SJSA1 (cell line): Measurements from ENCODE around the gene SCT. TPM values are rescaled to one million over a fixed set of nuclear protein-coding genes. Genes with fewer than 3 reads are reported as not detected.

Source experiments
- DNase-seq, 2 experiments: peaks; one replicate each; pipeline ENCODE4 v3.0.0-alpha.2; 2015 to 2020; ENCODE audit warnings: low spot score in 2 of 2, low read depth in 1 of 2
- H3K27ac ChIP-seq: fragments of 250-450 bp; sonication (Bioruptor Pico); 2 replicates; pipeline ENCODE4 v1.5.1; 2020; ENCODE audit warnings: mild to moderate bottlenecking, moderate library complexity
- H3K27me3 ChIP-seq: fragments of 250-450 bp; sonication (Bioruptor Pico); replicated peaks from 2 replicates; pipeline ENCODE4 v1.5.1; 2020; ENCODE audit warnings: mild to moderate bottlenecking, moderate library complexity
- H3K36me3 ChIP-seq: fragments of 250-450 bp; sonication (Bioruptor Pico); 2 replicates; pipeline ENCODE4 v1.5.1; 2020; ENCODE audit warnings: mild to moderate bottlenecking
- H3K4me1 ChIP-seq: fragments of 250-450 bp; sonication (Bioruptor Pico); replicated peaks from 2 replicates; pipeline ENCODE4 v1.6.1; 2021; ENCODE audit warnings: mild to moderate bottlenecking
- H3K4me3 ChIP-seq: fragments of 250-450 bp; sonication (Bioruptor Pico); 2 replicates; pipeline ENCODE4 v1.5.1; 2020; ENCODE audit warnings: mild to moderate bottlenecking
- H3K9me3 ChIP-seq: fragments of 250-450 bp; sonication (Bioruptor Pico); replicated peaks from 2 replicates; pipeline ENCODE4 v1.5.1; 2020; ENCODE audit warnings: mild to moderate bottlenecking
- total RNA-seq: library from RNA; depleted of rRNA; stranded (reverse); fragments of >200 nt; shearing (Covaris generic); gene quantifications from 2 replicates; pipeline ENCODE4 v1.2.3, GENCODE V29; 2014

The SCT gene
- total RNA-seq, 1 experiment from 2014 or later: not detected

- peaks cover 3% of the 10 kb centered on the region for H3K4me1 ChIP-seq
- DNase-seq: no peak
- no peaks in the 10 kb centered on the region for H3K36me3 ChIP-seq
- H3K9me3 ChIP-seq: no peaks in the 10 kb centered on the region
- H3K27ac ChIP-seq: no peak overlapping the region
- no peaks in the 10 kb centered on the region for H3K27me3 ChIP-seq
- no peak overlapping the region for H3K4me3 ChIP-seq
Measured at GRCh38 chr11:623349-623869, 3.6 kb downstream of the SCT start.

- Histone ChIP-seq H3K4me3 (no peak overlapping the region), H3K4me1 (no peaks in the 10 kb centered on the region), H3K27ac (no peak overlapping the region), H3K27me3 (no peaks in the 10 kb centered on the region), H3K9me3 (no peaks in the 10 kb centered on the region), H3K36me3 (no peaks in the 10 kb centered on the region)
- DNase-seq: no peak
Measured at GRCh38 chr11:621838-622237, 5.1 kb downstream of the SCT start.

GRCh38 chr11:620935-621814 is 5.8 kb downstream of the SCT start:
- no peaks in the 10 kb centered on the region for H3K36me3 ChIP-seq
- no peaks in the 10 kb centered on the region for H3K9me3 ChIP-seq
- DNase-seq: no peak
- 0 out of 2 replicates have a peak, but pooled peaks cover 1% of the 10 kb centered on the region for H3K4me1 ChIP-seq
- no peak overlapping the region for H3K4me3 ChIP-seq
- no peaks in the 10 kb centered on the region for H3K27me3 ChIP-seq
- H3K27ac ChIP-seq: no peak overlapping the region

- no peak overlapping the region for H3K27ac ChIP-seq
- H3K9me3 ChIP-seq: no peaks in the 10 kb centered on the region
- no peaks in the 10 kb centered on the region for H3K27me3 ChIP-seq
- no peak overlapping the region for H3K4me3 ChIP-seq
- peaks cover 5% of the 10 kb centered on the region; the same call in 1 of the 2 replicates for H3K36me3 ChIP-seq
- DNase-seq: no peak
- H3K4me1 ChIP-seq: peaks cover 6% of the 10 kb centered on the region
Measured at GRCh38 chr11:620201-620600, 6.8 kb downstream of the SCT start.

GRCh38 chr11:619628-620050 is 7.3 kb downstream of the SCT start:
- no peak for DNase-seq
- peaks cover 8% of the 10 kb centered on the region for H3K4me1 ChIP-seq
- no peaks in the 10 kb centered on the region for H3K9me3 ChIP-seq

DNA sequence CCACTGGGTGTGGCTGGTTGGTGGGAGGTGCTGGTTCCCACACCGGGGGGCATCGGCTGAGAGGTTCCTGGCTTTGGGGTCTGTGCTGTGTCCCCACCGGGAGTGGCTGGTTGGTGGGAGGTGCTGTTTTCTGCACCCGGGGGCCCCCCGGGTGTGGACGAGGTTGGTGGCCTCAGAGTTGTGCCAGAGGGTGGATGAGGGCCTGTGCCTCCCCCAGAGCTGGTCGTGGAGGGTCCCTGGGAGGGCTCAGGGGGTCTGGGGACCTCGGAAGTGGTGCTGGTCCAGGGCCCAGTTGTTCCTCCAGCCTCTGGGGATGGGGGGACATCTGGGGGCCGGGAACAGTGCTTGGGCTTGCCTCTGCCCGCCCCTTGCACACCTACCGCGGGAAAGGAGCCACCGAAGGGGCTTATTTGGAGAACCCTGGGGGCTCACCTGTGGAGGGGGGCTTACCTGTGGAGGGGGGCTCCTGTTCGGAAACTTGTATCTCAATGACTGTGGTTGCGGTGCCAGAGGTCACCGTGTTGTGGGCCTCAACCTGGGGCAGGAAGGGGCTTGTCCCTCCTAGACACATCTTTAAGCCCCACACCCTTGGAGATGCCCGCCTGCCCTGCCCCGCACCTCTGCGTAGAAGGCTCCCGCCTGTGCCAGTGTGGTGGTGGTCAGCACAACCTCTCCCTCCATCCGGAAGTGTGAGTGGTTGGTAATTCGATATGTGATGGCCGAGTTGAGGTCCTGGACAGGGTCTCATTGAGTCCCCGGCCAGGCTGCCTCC is 7.9 kb downstream of the SCT start:
- peaks cover 8% of the 10 kb centered on the region for H3K4me1 ChIP-seq
- H3K27ac ChIP-seq: no peak overlapping the region
- peaks cover 11% of the 10 kb centered on the region; the same call in 1 of the 2 replicates for H3K36me3 ChIP-seq
- DNase-seq: no peak
- no peaks in the 10 kb centered on the region for H3K27me3 ChIP-seq
- no peak overlapping the region for H3K4me3 ChIP-seq
- no peaks in the 10 kb centered on the region for H3K9me3 ChIP-seq

More at GRCh38 chr11:619628-620050, 7.3 kb downstream of the SCT start:
- H3K4me3 ChIP-seq: no peak overlapping the region
- no peak overlapping the region for H3K27ac ChIP-seq
- H3K27me3 ChIP-seq: no peaks in the 10 kb centered on the region
- peaks cover 11% of the 10 kb centered on the region; the same call in 1 of the 2 replicates for H3K36me3 ChIP-seq

DNA sequence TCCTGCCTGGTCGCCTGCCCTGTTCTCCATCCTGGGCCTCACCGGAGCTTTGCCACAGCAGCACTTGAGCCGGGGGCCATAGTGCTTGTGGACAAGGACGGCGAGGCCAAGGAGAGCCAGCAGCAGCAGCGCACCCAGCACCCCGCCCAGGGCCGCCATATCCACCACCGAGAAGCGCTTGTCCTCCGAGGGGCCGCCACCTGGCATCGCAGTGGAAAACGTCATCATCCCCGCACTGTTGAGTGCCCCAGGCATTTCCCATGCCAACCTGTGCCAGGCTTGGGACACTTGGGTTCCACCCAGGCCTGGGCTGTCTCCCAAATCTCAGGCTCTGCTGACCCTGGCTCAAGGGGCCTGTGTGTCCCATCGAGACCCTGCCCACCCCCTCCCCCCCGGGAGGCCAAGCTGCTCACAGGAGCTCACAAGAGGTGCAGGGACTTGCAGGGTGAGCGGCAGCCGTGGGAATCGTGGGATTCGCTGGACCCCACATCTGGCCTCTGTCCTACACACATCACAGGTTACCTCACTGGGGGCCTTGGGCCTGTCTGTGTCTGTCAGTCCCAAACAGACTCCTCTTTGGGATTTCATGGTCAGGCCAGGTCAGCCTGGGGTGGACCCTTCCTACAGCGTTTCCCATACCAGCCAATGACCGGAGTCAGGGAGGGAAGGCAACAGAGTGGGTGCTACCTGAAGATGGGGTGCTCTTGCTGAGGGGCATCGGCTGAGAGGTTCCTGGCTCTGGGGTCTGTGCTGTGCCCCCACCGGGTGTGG is 8.9 kb downstream of the SCT start:
- H3K4me1 ChIP-seq: peaks cover 8% of the 10 kb centered on the region
- no peak overlapping the region for H3K4me3 ChIP-seq
- no peaks in the 10 kb centered on the region for H3K9me3 ChIP-seq
- no peak overlapping the region for H3K27ac ChIP-seq
- no peaks in the 10 kb centered on the region for H3K27me3 ChIP-seq
- no peak for DNase-seq
- H3K36me3 ChIP-seq: peaks cover 14% of the 10 kb centered on the region

GRCh38 chr11:617199-617911 is 9.6 kb downstream of the SCT start:
- Histone ChIP-seq H3K9me3 (no peaks in the 10 kb centered on the region), H3K4me1 (peaks cover 8% of the 10 kb centered on the region), H3K36me3 (peaks cover 21% of the 10 kb centered on the region), H3K27ac (no peak overlapping the region), H3K4me3 (no peak overlapping the region), H3K27me3 (no peaks in the 10 kb centered on the region)
- DNase-seq: no peak

DNA sequence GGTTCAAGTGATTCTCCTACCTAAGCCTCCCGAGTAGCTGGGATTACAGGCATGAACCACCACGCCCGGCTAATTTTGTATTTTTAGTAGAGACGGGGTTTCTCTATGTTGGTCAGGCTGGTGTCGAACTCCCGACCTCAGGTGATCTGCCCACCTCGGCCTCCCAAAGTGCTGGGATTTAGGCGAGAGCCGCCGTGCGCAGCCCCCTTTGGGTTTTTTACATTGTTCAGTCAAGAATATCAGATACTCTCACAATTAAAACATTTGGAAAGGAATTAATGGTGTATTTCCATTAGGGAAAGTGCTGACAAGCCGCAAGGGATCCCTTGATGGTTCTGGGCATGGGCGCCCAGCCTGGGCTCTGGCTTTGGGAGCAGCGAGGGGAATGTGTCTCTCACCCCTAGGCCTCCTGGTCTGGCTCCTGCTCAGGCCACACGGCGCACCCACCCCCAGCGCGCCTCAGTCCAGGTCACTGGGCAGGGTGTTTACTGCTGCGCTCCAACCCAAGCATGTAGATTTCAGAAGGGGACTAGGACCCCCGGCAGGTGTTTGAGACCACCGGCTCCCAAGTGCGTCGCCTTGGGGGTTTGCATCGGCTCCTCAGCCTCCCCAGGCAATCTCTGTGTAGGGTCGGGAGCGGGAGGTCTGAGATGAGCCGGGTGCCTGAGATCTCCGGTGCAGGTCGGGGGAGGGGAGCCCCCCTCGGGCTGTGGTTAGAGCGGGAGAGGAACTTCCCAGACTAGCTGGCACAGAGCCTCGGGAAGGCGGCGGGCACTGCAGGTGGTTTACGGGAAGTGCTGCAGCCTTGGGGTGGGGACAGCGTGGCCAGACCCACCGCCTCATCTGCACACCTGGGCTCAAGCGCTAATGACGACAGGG is 10.4 kb downstream of the SCT start:
- Histone ChIP-seq H3K4me1 (peaks cover 8% of the 10 kb centered on the region), H3K9me3 (no peaks in the 10 kb centered on the region), H3K36me3 (peaks cover 25% of the 10 kb centered on the region), H3K27me3 (no peaks in the 10 kb centered on the region), H3K4me3 (peak overlapping the region; percentile 78; the same call in 1 of the 2 replicates), H3K27ac (no peak overlapping the region)
- DNase-seq: no peak

GRCh38 chr11:615504-616319 is 11.3 kb downstream of the SCT start, which contains the start of gene IRF7:
Gene IRF7 (minus strand): TSS chr11:615950. CDS start chr11:615364, 586 bp downstream.
- Histone ChIP-seq H3K27ac (peak within 1 kb of the TSS; percentile 92), H3K4me3 (peak within 1 kb of the TSS; percentile 78), H3K36me3 (peaks cover 33% of the 10 kb centered on the region), H3K27me3 (no peaks in the 10 kb centered on the region), H3K9me3 (no peaks in the 10 kb centered on the region), H3K4me1 (peaks cover 8% of the 10 kb centered on the region)
- peak; percentile 82 to 87 for DNase-seq

DNA sequence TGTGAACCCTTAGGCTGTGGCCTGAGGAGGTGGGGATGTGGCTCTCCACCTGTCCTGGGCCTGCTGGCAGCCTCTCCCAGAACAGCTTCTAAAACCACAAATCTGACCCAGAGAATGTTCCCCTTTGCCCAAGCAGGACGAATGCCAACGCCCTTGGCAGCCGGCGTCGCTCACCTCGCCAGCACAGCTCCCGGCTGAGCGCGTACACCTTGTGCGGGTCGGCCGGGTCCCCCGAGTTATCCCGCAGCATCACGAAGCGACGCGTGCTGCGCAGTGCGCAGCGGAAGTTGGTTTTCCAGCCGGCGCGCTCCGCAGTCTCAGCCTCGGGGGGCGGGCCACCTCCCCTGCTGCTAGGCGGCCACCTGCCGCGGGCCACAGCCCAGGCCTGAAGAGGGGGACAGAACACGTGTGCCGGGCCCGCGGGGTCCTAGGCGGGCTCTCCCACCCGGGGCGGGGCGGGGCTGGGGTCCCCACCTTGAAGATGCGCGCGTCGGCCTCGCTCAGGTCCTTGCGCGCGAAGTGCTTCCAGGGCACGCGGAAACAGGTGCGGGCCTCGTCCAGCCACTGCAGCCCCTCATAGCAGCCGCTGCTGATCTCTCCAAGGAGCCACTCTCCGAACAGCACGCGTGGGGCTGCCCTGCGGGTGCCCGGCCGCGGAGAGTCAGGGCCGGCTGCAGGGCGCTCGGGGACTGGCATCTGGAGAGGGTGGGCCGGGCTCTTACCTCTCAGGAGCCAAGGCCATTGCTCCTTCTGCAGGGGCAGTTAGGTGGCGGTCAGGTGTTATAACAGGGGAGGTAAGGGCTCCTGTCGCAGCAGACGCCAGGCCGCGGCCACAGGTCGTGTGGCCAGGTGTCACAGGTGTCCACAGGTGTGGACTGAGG is 12.1 kb downstream of the SCT start:
- Histone ChIP-seq H3K4me3 (peak overlapping the region; percentile 78), H3K27me3 (no peaks in the 10 kb centered on the region), H3K36me3 (peaks cover 39% of the 10 kb centered on the region), H3K9me3 (no peaks in the 10 kb centered on the region), H3K4me1 (peaks cover 8% of the 10 kb centered on the region), H3K27ac (peak overlapping the region; percentile 92; the same call in 1 of the 2 replicates)
- DNase-seq: no peak
